Neural cell (in vitro differentiated cells): ENCODE results near the gene KIR3DL3. TPM values are rescaled to one million over a fixed set of nuclear protein-coding genes. Genes with fewer than 3 reads are reported as not detected.

Experiments used
- H2AFZ ChIP-seq: fragments of 200-600, 300-800 bp; sonication (generic), shearing (Covaris generic); 2 replicates; pipeline ENCODE4 v1.6.0; 2014; ENCODE audit warnings: low read depth, mild to moderate bottlenecking, antibody characterized with exemption, low read length, moderate library complexity
- H3F3A ChIP-seq: fragments of 200-600 bp; shearing (Covaris generic); 2 replicates; pipeline ENCODE4 v1.6.1; 2016; ENCODE audit warnings: mild to moderate bottlenecking, moderate library complexity, mixed read lengths, antibody characterized with exemption, low read length; ENCODE audit not compliant: insufficient read depth, poor library complexity, severe bottlenecking
- H3K27ac ChIP-seq: fragments of 200-600, 300-800 bp; sonication (generic), shearing (Covaris generic); 2 replicates; pipeline ENCODE4 v1.5.1; 2014; ENCODE audit warnings: mild to moderate bottlenecking, low read length, moderate library complexity
- H3K27me3 ChIP-seq: fragments of 300-800, 200-600 bp; sonication (generic), shearing (Covaris generic); 2 replicates; pipeline ENCODE4 v1.6.0; 2014; ENCODE audit warnings: mild to moderate bottlenecking, low read depth, low read length, moderate library complexity; ENCODE audit not compliant: insufficient read depth
- H3K36me3 ChIP-seq: fragments of 300-800, 200-600 bp; sonication (generic), shearing (Covaris generic); 2 replicates; pipeline ENCODE4 v1.5.1; 2014; ENCODE audit warnings: mild to moderate bottlenecking, antibody characterized with exemption, low read length, moderate library complexity; ENCODE audit not compliant: insufficient read depth
- H3K4me2 ChIP-seq: fragments of 300-800, 200-600 bp; sonication (generic), shearing (Covaris generic); 2 replicates; pipeline ENCODE4 v1.6.0; 2014; ENCODE audit warnings: mild to moderate bottlenecking, low read length
- H3K4me3 ChIP-seq: fragments of 300-800, 200-600 bp; sonication (generic), shearing (Covaris generic); 2 replicates; pipeline ENCODE4 v1.5.1; 2014; ENCODE audit warnings: mild to moderate bottlenecking, low read length, moderate library complexity
- H3K79me2 ChIP-seq: fragments of 200-600 bp; shearing (Covaris generic); replicated peaks from 2 replicates; pipeline ENCODE4 v1.6.0; 2014; ENCODE audit warnings: mild to moderate bottlenecking, low read length, moderate library complexity; ENCODE audit not compliant: insufficient read depth
- H3K9ac ChIP-seq: fragments of 300-800, 200-600 bp; sonication (generic), shearing (Covaris generic); 2 replicates; pipeline ENCODE4 v1.6.1; 2016; ENCODE audit warnings: mild to moderate bottlenecking, low read length, mixed read lengths
- H3K9me2 ChIP-seq: fragments of 200-600 bp; shearing (Covaris generic); 2 replicates; pipeline ENCODE4 v1.6.1; 2016; ENCODE audit warnings: mild to moderate bottlenecking, low read length, mixed read lengths; ENCODE audit not compliant: insufficient read depth
- H3K9me3 ChIP-seq: fragments of 200-600, 300-800 bp; sonication (generic), shearing (Covaris generic); 2 replicates; pipeline ENCODE4 v1.6.1; 2016; ENCODE audit warnings: mild to moderate bottlenecking, mixed run types, low read length, moderate library complexity, mixed read lengths
- H4K20me1 ChIP-seq: fragments of 200-600 bp; shearing (Covaris generic); 2 replicates; pipeline ENCODE4 v1.6.1; 2016; ENCODE audit warnings: mild to moderate bottlenecking, mixed run types; ENCODE audit not compliant: insufficient read depth
- EP300 ChIP-seq: fragments of 450-650 bp; conservative IDR thresholded peaks from 2 replicates; pipeline ENCODE4 v1.6.1; 2014; ENCODE audit warnings: antibody characterized with exemption, mild to moderate bottlenecking, moderate library complexity; ENCODE audit not compliant: poor library complexity, severe bottlenecking
- EZH2 ChIP-seq: fragments of 200-600, 300-800 bp; shearing (Covaris generic), sonication (generic); IDR thresholded peaks from 2 replicates; pipeline ENCODE4 v1.6.1; 2014; ENCODE audit warnings: antibody characterized with exemption, low read length, borderline replicate concordance, mild to moderate bottlenecking; ENCODE audit not compliant: insufficient read depth, poor library complexity, severe bottlenecking
- MXI1 ChIP-seq: fragments of 450-650 bp; conservative IDR thresholded peaks from 2 replicates; pipeline ENCODE4 v1.6.1; 2014; ENCODE audit warnings: antibody characterized with exemption, mild to moderate bottlenecking; ENCODE audit not compliant: poor library complexity, severe bottlenecking
- POLR2AphosphoS5 ChIP-seq: IDR thresholded peaks from 2 replicates; pipeline ENCODE4 v1.6.1; 2012
- RAD21 ChIP-seq: fragments of 450-650 bp; conservative IDR thresholded peaks from 2 replicates; pipeline ENCODE4 v1.6.1; 2014; ENCODE audit warnings: antibody characterized with exemption, mild to moderate bottlenecking, moderate library complexity
- SMC3 ChIP-seq: fragments of 450-650 bp; conservative IDR thresholded peaks from 2 replicates; pipeline ENCODE4 v1.6.1; 2014; ENCODE audit warnings: antibody characterized with exemption, mild to moderate bottlenecking, moderate library complexity; ENCODE audit not compliant: poor library complexity
- TAF1 ChIP-seq: IDR thresholded peaks from 2 replicates; pipeline ENCODE4 v1.6.1; 2012; ENCODE audit warnings: low read depth
- polyA plus RNA-seq: library from polyadenylated mRNA; depleted of rRNA; stranded (reverse); fragments of >200 nt; gene quantifications from 2 replicates; pipeline ENCODE4 v1.2.3, GENCODE V29; 2014
- TF ChIP-seq, protein P1 (sequence below): IDR thresholded peaks from 2 replicates; pipeline ENCODE4 v1.6.1; 2012; ENCODE audit warnings: borderline replicate concordance
- TF ChIP-seq, protein P2 (sequence below): fragments of 450-650 bp; IDR thresholded peaks from 2 replicates; pipeline ENCODE4 v1.5.1; 2014; ENCODE audit warnings: antibody characterized with exemption, mild to moderate bottlenecking, moderate library complexity; ENCODE audit not compliant: poor library complexity, severe bottlenecking

KIR3DL3 gene
- polyA plus RNA-seq, 1 donor from 2014 or later = not detected

DNA sequence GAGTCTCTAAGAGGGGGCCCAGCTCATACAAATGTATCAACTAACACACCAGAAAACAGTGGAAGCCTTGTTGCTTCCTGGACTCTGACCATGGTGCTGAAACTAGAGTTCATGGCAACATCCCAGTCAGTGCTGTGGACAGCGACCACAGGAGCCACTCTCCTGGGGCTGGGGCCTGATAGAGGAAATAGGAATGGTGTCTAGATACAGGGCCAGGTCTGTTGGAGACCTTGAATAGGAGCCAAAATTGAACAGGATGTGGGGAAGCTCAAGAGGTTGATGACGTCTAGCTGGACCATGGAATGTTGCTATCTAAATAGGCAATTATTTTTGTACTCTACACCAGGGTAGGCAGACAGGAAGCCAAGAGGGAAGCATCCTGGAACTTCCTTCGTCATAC is 39.7 kb upstream of the KIR3DL3 start:
- Histone ChIP-seq H3K4me2 (no peak overlapping the region), H3K9me2 (no peaks in the 10 kb centered on the region), H4K20me1 (no peaks in the 10 kb centered on the region), H3F3A (no peaks in the 10 kb centered on the region), H3K27me3 (no peaks in the 10 kb centered on the region), H3K9me3 (no peaks in the 10 kb centered on the region), H3K79me2 (no peaks in the 10 kb centered on the region), H3K27ac (no peak overlapping the region), H2AFZ (no peak overlapping the region), H3K4me3 (no peak overlapping the region), H3K9ac (no peak overlapping the region), H3K36me3 (no peaks in the 10 kb centered on the region)
- TF ChIP-seq, protein P1, sequence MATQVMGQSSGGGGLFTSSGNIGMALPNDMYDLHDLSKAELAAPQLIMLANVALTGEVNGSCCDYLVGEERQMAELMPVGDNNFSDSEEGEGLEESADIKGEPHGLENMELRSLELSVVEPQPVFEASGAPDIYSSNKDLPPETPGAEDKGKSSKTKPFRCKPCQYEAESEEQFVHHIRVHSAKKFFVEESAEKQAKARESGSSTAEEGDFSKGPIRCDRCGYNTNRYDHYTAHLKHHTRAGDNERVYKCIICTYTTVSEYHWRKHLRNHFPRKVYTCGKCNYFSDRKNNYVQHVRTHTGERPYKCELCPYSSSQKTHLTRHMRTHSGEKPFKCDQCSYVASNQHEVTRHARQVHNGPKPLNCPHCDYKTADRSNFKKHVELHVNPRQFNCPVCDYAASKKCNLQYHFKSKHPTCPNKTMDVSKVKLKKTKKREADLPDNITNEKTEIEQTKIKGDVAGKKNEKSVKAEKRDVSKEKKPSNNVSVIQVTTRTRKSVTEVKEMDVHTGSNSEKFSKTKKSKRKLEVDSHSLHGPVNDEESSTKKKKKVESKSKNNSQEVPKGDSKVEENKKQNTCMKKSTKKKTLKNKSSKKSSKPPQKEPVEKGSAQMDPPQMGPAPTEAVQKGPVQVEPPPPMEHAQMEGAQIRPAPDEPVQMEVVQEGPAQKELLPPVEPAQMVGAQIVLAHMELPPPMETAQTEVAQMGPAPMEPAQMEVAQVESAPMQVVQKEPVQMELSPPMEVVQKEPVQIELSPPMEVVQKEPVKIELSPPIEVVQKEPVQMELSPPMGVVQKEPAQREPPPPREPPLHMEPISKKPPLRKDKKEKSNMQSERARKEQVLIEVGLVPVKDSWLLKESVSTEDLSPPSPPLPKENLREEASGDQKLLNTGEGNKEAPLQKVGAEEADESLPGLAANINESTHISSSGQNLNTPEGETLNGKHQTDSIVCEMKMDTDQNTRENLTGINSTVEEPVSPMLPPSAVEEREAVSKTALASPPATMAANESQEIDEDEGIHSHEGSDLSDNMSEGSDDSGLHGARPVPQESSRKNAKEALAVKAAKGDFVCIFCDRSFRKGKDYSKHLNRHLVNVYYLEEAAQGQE = no peak
- TF ChIP-seq SMC3 (no peak), TAF1 (no peak), POLR2AphosphoS5 (no peak), MXI1 (no peak), EZH2 (no peak), RAD21 (no peak), EP300 (no peak)
- TF ChIP-seq, protein P2, sequence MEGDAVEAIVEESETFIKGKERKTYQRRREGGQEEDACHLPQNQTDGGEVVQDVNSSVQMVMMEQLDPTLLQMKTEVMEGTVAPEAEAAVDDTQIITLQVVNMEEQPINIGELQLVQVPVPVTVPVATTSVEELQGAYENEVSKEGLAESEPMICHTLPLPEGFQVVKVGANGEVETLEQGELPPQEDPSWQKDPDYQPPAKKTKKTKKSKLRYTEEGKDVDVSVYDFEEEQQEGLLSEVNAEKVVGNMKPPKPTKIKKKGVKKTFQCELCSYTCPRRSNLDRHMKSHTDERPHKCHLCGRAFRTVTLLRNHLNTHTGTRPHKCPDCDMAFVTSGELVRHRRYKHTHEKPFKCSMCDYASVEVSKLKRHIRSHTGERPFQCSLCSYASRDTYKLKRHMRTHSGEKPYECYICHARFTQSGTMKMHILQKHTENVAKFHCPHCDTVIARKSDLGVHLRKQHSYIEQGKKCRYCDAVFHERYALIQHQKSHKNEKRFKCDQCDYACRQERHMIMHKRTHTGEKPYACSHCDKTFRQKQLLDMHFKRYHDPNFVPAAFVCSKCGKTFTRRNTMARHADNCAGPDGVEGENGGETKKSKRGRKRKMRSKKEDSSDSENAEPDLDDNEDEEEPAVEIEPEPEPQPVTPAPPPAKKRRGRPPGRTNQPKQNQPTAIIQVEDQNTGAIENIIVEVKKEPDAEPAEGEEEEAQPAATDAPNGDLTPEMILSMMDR = no peak

DNA sequence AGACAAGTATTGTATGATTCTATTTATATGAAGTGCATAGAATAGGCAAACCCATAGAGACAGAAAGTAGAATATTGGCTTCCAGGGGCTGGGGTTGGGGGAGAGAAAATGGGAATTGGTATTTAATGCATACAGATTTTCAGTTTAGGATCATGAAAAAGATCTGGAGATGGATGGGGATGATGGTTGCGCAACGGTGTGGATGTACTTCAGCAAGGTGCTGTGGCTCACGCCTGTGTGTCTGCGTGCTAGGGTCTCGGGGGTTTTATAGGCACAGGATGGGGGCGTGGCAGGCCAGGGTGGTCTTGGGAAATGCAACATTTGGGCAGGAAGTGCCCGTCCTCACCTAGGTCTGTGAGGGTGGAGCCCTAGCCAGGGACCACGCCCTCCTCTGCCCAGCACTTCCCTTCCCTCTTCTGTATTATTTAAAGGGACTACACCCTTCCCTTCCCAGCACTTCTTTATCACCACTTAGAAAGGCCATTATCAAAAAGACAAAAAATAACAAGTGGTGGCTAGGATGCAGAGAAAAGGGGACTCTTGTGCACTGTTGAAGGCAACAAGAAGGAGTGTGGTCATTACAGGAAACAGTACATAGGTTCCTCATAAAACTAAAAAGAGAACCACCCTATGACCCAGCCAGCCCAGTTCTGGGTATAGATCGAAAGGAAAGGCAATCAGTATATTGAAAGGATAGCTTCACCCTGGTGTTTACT is 32.5 kb upstream of the KIR3DL3 start:
- Histone ChIP-seq H3K36me3 (no peaks in the 10 kb centered on the region), H3K79me2 (no peaks in the 10 kb centered on the region), H3F3A (no peaks in the 10 kb centered on the region), H3K27me3 (no peaks in the 10 kb centered on the region), H3K9ac (no peak overlapping the region), H3K27ac (no peak overlapping the region), H3K4me3 (no peak overlapping the region), H3K4me2 (no peak overlapping the region), H2AFZ (no peak overlapping the region), H4K20me1 (no peaks in the 10 kb centered on the region), H3K9me3 (peaks cover 1% of the 10 kb centered on the region), H3K9me2 (no peaks in the 10 kb centered on the region)
- TF ChIP-seq TAF1 (no peak), EP300 (no peak), RAD21 (no peak), POLR2AphosphoS5 (no peak), EZH2 (no peak), MXI1 (no peak), SMC3 (no peak)
- TF ChIP-seq, protein P1 = no peak
- TF ChIP-seq, protein P2 = no peak
